Right kidney (tissue), 9 donors: ENCODE results near the gene ARID5A.
A peak's percentile ranks its signal among the peaks of the same experiment; 100 is the strongest.
"Not testable (repeated sequence)": the region's sequence is repeated elsewhere in the genome, so short reads cannot be mapped to it uniquely, and the experiment has no call there.

Source experiments
- DNase-seq: peaks from one replicate; pipeline ENCODE4 v3.0.0-alpha.2; 2016
- long read RNA-seq, 8 donors: transcript quantifications; one replicate each; lab custom pipeline, GENCODE V29; 2026

ARID5A gene, protein sequence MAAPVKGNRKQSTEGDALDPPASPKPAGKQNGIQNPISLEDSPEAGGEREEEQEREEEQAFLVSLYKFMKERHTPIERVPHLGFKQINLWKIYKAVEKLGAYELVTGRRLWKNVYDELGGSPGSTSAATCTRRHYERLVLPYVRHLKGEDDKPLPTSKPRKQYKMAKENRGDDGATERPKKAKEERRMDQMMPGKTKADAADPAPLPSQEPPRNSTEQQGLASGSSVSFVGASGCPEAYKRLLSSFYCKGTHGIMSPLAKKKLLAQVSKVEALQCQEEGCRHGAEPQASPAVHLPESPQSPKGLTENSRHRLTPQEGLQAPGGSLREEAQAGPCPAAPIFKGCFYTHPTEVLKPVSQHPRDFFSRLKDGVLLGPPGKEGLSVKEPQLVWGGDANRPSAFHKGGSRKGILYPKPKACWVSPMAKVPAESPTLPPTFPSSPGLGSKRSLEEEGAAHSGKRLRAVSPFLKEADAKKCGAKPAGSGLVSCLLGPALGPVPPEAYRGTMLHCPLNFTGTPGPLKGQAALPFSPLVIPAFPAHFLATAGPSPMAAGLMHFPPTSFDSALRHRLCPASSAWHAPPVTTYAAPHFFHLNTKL
- long read RNA-seq, donor 1, partial matches to known transcripts, result 0 of 2 reads
- long read RNA-seq, donor 1, other reads (novel, unspliced or antisense), result 0 of 2 reads
- long read RNA-seq, donor 2, result 0 reads
- long read RNA-seq, donor 3, partial matches to known transcripts, result 0 of 1 reads
- long read RNA-seq, donor 3, other reads (novel, unspliced or antisense), result 0 of 1 reads
- long read RNA-seq, donor 4, partial matches to known transcripts, result 0 of 1 reads
- long read RNA-seq, donor 4, other reads (novel, unspliced or antisense), result 0 of 1 reads
- long read RNA-seq, donor 5, partial matches to known transcripts, result 0 of 3 reads
- long read RNA-seq, donor 5, other reads (novel, unspliced or antisense), result 0 of 3 reads
- long read RNA-seq, donor 6, partial matches to known transcripts, result 0 of 1 reads
- long read RNA-seq, donor 6, other reads (novel, unspliced or antisense), result 0 of 1 reads
- long read RNA-seq, donor 7, result 0 reads
- long read RNA-seq, donor 8, partial matches to known transcripts, result 0 of 3 reads
- long read RNA-seq, donor 8, other reads (novel, unspliced or antisense), result 0 of 3 reads

DNA sequence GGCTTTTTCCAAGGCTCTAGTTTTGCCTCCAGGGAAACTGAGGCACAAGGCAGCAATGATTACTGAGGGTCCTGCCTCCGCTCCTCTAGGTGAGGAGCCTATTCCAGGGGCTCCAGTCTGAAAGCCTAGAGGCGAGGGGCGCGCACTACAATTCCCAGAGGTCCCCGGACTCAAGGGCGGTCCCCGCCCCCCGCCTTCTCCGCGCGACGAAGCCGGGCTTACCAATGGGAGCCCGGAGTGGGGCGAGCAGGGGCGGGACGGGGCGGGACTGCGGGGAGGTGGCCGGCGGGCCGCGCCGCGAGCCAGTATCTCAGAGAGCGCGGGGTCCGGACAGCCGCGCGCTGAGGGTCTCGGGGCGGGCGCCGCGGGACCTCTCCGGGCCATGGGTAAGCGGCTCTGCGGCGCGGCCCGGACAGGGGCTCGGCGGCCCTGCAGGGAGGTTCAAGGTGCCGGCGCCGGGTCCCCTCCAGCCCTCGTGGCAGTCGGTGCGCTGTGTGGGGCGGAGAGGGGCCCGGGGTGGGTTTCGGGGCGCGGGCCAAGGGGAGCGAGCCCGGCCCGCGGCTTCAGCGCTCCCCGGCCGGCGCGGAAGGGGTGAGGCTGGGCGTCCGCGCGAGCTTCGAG, at the start of gene ARID5A:
TSS of gene ARID5A (plus strand) at position 308 of the 621 bp plus-strand sequence. CDS start at position 383, 75 bp downstream.
- DNase-seq, result peak; percentile 88

DNA sequence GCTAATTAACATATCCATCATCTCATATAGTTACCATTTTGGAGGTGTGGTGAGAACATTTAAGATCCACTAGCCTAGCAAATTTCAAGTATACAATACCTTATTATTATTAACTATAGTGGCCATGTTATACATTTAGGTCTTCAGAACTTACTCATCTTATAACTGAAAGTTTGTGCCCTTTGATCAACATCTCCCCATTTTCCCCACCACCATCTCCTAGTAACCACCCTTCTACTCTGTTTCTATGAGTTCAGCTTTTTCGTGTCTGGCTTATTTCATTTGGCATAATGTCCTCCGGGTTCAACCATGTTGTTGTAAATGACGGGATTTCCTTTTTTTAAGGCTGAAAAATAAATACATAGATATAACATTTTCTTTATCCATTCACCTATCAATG, 47.3 kb upstream of the ARID5A start:
- no peak for DNase-seq

DNA sequence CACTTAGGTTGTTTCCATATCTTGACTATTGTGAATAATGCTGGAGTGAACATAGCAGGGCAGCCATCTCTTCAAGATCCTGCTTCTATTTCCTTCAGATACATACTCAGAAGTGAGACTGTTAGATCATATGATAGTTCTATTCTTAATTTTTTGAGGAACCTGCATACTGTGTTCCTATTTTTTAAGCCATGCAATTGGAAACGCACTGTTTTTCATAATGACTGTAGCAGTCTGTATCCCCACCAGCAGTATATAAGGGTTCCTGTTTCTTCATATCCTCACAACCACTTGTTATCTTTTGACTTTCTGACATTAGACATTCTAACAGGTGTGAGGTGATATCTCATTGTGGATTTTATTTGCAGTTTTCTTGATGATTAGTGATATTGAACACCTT, 46.9 kb upstream of the ARID5A start:
- no peak for DNase-seq

DNA sequence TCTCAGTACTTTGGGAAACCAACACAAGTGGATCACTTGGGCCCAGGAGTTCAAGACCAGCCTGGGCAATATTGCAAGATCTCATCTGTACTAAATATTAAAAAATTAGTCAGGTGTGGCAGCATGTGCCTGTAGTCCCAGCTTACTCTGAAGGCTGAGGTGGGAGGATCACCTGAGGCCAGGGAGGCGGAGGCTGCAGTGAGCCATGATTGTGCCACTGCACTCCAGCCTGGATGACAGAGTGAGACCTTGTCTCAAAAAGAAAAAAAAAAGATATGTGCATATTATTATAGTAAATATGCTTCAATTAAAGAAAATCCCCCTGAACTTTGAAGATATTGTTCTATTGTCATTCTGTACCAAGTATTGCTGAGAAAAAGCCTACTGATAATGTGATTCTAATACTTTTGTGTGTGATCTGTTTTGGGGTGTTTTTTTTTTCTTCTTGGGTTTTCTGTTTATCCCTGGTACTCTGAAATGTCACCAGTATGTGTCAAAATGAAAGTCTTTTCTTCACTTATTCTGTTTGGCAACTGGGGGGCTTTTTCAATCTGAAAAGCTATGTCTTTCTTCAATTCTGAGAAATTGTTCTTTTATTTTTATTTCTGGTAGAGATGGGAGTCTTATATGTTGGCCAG, 44.6 kb upstream of the ARID5A start:
- no peak for DNase-seq

DNA sequence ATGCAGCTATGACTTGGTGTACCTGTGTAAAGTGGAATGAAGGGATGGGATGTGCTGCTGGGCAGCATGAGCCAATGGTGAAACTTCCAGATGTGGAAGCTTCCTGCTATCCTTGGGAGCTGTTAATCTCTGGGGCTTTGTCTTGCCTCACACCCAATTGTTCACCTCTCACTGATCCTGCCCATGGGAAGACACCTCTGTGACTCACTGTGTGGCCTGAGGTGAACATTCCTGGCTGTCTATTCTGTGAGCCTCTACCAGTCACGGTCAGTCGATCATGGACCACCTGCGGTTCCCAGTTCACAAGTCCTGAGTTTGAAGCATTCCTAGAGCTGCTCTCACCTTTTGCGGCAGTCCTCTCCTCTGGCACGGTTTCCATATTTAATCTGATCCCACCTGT, 43.5 kb upstream of the ARID5A start:
- DNase-seq, result no peak

DNA sequence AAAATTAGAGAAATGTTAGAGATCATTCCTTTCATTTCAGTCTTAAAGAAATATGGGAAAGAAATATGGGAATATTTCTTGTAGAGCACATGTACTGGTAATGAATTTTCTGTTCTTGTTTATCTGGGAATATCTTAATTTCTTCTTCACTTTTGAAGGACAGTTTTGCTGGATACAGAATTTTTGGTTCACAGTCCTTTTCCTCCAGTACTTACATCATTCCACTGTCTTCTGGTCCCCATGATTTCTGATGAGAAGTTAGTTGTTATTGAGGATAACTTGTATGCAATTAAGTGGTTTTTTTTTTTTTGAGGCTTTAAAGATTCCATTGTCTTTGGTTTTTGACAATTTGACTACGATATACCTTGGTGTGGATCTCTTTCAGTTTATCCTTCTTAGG, 42.4 kb upstream of the ARID5A start:
- no peak for DNase-seq

DNA sequence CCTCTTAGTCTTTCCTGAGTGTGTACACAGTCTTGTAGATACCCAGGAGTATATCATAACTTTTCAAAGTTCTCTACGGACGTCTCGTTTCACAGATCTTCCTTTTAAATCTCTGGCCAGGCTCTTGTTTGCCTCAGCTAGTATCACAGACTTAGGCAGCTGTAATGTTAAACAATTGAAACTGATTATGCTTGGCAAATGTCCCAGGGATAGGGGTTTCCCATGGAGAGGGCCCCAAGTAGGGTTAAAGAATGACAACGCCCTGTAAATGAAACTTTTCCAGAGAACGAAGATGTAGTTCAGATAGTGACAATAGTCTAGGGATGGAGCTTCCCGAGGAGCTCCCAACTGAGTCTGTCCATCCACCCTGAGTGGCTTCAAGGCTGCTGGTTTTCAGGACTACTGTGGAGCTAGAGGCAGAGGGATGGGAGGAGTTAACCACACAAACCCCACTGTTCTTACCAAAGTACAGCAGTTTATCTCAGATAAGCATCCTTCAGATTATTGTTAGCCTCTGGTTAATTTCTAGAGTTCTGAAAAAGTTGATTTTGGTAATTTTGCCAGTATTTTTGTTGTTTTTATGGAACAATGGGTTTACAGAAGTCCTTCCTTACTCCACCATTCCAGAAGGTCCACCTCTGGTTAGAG, 40.4 kb upstream of the ARID5A start:
- no peak for DNase-seq

DNA sequence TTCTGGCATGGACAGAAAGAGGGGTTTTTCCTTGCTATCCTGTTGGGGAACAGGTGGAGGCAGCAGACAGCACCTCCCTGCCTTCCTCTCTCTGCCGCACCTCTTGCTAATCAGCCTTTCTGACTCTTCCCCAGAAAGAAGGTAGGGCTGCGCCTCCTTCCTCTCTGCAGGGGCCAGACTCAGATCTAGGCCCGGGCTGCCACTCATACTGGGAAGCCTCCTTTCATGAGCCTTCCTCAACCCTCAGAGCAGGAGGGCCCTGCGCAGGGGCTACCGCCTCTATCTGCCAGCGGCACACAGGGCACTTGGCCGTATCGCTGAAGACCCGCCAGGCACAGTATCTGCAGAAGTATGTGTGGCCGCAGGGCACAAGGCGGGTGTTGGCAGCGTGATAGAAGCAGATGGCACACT, 38.5 kb upstream of the ARID5A start:
- no peak for DNase-seq

DNA sequence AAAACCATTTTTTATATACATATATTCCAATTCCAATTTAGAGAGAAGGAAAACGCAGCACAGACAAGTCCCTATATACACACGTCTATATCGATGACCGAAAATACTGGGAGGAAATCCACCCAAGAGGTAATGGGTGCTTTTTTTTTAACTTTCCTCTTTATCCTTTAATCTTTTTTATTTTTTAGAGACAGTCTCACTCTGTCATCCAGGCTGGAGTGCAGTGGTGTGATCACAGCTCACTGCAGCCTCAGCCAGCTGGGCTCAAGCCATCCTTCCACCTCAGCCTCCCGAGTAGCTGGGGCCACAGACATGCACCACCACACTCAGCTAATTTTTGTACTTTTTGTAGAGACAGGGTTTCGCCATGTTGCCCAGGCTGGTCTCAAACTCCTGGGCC, 37.9 kb upstream of the ARID5A start:
- DNase-seq, result not testable (repeated sequence)

DNA sequence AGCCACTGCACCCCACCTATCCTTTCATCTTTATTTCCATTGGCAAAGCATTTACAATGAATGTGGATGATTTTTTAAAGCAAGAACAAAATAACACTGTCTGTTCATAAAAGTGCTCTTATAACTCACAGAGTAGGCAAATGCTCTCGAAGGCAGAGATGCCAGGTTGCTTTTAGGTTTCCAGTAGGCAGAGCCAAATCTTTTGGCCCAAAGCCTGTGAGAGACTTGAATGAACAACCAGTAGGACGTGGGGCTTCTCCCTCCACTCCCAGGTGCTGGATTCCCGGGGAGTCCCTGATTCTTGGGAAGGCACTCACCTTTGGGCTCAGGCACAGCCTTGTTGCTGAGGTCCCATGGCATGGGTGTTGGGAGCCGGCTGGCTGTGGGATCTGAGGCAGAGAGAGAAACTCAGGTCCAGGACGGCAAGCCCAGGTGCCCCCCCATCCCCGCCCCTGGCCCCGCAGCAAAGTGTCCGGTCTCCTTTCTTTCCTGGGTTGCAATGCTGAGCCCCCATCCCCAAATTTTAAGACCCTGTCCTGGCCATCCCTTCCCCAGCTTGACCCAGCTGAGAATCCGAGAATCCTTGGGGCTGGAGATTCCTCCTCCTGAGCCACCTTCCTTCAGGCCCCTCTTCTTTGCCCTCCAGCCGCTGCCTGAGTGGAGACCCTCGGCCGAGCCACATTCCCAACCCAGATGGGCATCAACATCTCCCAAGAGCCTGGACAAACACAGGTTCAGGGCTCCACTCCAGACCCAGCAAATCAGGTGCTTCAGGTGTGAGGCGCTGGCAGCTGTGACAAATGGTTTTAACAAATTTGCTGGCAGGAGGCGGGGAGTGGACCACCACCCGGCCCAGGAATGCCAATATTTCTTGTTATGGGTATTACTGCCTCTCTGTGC, 37.2 kb upstream of the ARID5A start:
- no peak for DNase-seq

DNA sequence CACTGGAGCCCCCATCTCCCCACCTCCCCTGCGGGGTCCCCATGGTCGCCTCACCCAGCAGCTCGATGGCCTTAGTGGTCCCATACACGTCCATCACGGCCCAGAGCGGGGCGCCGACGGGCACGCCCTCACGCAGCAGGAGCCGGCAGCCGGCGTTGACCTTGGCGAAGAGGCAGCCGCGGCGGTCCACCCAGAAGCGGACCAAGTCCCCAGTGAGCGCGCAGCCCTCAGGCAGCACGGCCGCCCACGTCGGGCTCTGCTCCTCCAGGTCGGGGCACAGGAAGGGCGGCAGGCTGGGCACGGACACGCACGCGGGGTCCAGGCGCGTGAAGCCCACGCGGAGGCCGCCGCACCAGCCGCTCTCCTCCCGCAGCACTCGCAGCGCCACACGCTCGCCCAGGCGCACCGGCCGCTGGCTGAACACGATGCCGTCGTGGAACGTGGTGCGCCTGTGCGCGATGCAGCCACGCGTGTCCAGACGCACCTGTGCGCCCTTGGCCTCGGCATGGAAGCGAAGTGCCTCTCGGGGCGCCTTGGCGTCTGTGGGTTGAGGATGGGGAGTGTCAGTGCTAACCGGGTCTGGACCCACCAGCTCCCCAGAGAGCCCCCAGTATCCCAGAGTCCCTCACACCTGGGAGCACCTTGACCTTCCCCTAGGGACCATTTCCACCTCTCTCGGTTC, 36.0 kb upstream of the ARID5A start:
- no peak for DNase-seq

DNA sequence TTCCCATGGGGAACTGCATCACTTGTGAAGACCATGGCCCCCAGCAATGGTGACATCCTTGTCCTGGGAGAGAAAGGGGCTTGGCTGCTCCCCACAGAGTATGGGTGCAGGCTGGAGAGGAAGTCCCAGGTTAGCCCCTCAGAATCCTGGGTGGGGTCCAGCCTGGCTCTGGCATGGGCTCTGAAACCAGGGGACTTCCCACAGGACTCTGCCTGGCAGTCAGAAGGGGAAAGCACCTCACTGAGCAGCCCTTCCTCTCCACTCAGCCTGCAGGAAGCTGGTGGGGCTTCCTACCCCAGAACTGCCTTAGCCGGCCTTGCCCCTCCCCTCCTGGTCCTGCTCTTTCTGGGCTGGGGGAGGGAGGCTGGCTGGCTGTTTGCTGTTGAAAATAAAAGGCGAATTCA, 35.1 kb upstream of the ARID5A start:
- no peak for DNase-seq

DNA sequence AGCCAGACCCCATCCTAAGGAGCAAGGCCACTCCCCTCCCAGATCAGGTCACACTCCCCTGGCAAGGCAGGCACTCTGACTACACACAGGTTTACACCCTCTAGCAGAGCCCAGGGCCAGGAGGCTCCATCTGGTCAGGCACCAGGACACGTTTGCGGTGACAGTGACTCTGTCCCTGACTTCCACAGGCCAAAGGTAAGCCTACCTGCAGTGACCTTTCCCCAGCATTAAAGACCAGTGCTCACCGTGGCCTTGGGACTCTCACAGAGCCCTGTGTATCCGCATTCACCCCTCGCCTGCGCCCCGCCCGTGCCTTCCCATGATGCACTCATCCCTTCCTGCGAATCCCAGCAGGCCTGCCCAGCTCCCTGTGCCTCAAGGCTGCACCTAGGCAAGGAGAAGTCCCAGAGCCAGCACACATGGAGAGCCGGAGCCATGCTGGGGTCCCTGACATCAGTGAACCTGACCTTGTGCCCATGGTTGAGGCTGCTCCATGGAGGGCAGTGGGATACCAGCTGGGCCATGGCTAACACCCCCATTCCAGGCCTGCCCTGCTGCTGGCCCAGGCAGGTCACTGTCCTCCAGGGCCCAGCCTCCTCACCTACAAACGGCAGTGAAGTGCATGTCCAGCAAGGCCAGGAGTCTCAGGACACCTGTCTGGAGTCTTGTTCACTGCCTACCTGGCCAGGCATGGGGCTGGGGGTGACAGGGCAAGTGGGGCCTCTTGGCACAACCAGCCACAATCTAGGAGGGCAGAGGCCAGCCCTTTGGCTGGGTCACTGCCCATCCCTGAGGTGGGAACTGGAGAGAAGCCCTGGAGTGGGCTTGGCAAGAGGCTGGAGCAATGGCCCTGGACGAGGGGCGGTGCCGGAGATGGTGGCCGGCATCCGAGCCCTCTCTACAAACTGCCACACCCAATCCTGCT, 34.4 kb upstream of the ARID5A start:
- no peak for DNase-seq

DNA sequence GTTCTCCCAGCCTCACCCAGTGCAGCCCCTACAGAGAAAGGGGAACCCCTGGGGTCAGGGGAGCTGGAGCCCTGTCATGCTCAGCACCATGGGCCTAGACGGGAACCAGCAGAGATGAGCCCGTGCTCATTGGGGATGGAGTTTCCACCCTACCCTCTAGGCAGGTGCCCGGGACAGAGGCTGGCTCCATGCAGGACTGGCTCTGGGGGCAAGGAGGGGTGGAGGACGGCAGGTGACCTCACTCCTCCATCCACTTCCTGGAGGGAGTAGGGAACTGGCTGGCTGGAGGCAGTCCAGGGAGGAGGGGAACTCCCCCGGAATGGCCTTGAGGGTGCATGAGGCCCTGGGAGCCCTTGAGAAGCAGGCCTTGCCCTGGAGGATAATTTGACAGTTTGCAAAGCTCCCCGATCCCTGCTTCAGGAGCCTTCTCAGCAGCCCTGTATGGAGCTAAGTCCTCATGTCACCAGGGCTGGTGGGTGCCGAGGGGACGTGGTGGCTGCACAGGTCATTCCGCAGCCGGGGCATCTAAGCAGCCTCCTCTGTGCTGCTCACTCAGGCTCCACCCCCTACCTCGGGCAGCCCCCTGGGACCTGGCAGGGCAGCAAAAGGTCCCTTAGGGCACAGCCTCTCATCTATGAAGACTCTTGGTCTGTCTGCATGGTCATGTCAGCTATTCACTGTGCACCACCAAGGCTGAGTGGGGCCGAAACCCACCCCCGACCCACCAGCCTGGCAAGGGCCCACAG, 33.5 kb upstream of the ARID5A start:
- no peak for DNase-seq

DNA sequence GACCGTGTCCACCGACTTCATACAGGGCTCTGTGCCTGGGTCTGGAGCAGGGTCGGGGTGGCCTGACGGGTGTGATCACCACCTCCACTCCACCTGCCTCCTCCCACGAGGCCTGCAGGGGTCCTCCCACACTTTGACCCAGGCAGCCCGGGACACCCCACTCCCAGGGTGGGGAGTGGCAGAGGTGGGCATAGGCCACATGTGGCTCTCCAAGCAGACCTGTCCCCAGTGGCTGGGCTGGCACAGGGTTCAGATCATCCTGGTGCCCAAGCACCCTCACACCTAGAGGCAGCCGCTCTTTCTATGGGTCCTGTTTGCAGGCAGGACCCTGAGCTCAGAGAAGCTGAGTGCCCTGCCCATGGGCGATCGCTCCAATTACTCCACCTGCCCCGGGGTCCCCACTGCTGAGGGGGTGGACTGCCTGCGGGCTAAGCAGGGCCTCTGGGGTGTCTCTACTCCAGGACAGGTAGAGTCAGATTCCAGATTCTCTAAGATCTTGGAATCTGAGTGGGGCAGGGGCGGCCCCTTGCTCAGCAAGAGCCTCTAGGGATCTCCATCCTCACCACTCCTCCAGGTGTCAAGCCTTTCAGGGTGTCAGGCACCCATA, 32.8 kb upstream of the ARID5A start:
- DNase-seq, result no peak

DNA sequence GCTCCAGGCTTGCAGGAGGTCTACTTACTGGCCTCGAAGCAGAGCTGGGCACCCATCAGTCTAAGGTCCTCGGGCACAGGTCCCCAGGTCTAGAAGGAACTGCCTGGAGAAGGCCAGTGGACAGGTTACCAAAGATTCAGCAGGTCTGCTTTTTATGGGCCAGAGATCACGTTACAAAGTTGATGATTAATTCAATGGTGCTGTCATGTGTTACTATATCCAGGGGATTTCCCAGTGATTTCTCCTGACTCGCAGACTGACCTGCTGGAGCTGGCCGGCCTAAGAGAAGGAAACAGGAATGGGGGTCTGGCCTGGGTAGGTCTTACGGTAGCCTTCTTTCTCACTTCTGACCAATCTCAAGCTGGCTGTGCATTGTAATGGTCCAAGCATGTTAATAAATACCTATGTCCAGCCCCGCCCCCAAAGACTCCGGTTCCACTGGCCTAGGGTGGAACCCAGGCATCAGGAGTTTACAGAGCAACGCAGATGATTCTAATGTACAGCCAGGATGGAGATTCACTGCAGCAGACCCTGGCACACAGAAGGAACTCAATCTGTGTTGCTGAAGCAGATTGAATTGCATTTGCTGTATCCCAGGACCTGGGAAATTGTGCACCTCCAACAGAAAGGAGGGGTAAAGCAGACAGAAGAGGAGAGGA, 31.2 kb upstream of the ARID5A start, which contains the start of gene NEURL3:
TSS of gene NEURL3 (minus strand) at position 127 of the 659 bp plus-strand sequence. CDS start at position 56, 71 bp downstream.
- peak; percentile 60 for DNase-seq
